HG03039 (cell line): ENCODE data around the gene RTF1.
A peak's percentile ranks its signal among the peaks of the same experiment; 100 is the strongest.
"Not testable (repeated sequence)": the region's sequence is repeated elsewhere in the genome, so short reads cannot be mapped to it uniquely, and the experiment has no call there.

Experiments used
- ATAC-seq: cut with Tn5 transposase; IDR thresholded peaks from one replicate; pipeline ENCODE4 v1.9.1; 2021; ENCODE audit warnings: mild to moderate bottlenecking, moderate library complexity; ENCODE audit not compliant: unreplicated experiment

RTF1 gene

GRCh38 chr15:41416742-41417417 lies at the start of gene RTF1:
Gene RTF1 (plus strand): TSS chr15:41417095. CDS start chr15:41417116, 21 bp downstream.
- ATAC-seq = peak; percentile 79

DNA sequence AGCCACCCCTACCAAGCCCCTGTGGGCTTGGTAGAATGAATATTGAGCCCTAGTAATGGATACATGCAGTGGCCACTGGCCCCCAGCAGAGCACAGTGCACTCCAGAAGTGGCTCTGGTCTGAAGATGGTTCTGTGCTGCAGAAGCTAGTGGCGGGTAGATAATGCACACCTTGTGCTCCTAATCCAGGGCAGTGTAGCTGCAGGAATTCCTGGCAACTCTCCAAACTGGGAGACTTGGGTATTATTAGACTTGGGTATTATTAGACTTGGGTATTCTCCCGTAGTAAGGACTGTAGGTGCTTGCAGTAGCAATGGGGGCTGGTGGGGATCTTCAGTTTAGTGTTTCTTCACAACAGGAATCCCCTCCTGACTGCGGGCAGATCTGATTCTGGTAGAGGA lies 49.5 kb upstream of the RTF1 start:
- ATAC-seq = no peak

DNA sequence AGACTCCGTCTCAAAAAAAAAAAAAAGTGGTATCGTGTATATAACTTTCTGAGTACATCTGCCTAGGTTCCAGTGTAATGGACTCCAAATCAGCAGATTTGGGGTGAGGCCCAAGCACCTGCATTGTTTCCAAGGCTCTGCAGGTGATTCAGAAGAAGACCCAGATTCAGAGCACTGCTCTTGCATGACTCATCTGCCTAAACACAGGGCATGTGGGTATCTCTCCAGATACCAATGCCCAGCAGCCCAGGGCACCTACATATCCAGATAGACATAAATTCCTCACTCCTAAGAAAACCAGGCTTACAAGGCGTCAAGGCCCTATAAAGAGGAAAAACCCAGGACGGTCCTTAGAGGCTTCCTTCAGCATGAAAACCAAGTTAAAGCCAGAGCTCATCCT lies 38.9 kb upstream of the RTF1 start:
- ATAC-seq = no peak

DNA sequence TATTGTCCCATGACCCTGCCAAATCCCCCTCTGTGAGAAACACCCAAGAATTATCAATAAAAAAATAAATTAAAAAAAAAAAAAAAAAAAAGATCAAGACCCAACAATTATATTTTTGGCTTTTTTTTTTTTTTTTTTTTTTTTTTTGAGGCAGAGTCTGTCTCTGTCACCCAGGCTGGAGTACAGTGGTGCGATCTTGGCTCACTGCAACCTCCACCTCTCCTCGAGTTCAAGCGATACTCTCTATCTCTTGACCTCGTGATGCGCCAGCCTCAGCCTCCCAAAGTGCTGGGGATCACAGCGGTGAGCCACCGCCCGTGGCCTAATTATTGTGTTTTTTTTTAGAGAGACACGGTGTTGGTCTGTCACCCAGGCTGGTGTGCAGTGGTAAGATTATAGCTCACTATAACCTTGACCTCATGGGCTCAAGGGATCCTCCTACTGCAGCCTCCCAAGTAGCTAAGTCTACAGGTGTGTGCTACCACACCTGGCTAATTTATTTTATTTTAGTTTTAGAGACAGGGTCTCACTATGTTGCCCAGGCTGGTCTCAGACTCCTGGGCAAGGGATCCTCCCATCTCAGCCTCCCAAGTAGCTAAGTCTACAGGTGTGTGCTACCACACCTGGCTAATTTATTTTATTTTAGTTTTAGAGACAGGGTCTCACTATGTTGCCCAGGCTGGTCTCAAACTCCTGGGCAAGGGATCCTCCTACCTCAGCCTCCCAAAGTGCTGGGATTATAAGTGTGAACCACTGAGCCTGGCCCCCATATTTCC lies 32.7 kb upstream of the RTF1 start:
- ATAC-seq = not testable (repeated sequence)

- no peak for ATAC-seq
Observed at GRCh38 chr15:41387646-41388045, 29.2 kb upstream of the RTF1 start.

DNA sequence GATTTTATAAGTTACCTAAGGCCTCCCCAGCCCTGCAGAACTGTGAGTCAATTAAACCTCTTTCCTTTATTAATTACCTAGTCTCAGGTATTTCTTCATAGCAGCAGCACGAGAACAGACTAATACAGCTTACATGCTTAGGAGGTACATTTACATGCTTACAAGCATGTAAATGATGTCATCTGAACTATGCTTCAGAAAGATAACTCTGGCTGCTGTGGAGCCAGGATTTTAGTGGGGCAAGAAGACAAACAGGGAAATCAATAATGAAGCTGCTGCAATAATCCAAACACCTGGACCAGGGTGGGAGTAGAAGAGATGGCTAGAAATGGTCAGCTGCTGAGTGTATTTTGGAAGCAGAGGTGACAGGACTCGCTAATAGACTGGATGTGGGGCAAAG lies 24.2 kb upstream of the RTF1 start:
- ATAC-seq = no peak

- no peak for ATAC-seq
Observed at GRCh38 chr15:41394924-41395323, 22.0 kb upstream of the RTF1 start.

DNA sequence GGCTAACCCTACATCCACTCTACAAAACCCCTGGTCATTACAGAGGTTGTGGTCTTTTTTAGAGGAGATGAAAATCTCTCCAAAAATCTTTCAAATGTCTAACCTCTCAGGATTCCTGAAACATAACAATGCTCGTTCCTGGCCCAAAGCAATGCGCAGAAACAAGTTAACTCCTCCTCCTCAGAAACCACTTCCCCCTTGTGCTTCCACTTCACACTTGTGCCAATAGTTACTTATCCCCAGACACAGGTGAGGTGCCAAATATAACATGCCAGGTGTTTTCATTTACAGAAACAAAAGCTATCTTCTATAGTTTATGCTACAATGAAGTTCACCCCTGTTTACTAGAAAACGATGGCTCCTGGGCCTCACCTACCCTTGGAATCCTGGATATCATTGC lies 20.8 kb upstream of the RTF1 start:
- ATAC-seq = no peak

DNA sequence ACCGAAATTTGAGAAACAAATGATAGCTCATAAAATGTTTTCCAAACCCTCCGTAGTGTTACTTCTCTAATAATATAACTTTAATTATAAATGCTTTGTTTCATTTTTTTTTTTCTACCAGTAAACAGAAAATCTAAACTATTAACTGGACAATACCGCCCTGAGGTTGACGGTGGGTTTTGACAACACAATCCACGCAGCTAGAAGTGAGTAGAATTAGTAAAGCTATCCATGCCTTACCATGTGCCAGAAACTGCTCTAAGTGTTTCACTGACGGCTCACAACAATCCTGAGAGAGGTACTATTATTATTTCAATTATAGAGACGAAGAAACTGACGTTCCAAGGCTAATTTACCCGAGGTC lies 15.0 kb upstream of the RTF1 start:
- no peak for ATAC-seq

- ATAC-seq = no peak
Observed at GRCh38 chr15:41407341-41407740, 9.6 kb upstream of the RTF1 start.

DNA sequence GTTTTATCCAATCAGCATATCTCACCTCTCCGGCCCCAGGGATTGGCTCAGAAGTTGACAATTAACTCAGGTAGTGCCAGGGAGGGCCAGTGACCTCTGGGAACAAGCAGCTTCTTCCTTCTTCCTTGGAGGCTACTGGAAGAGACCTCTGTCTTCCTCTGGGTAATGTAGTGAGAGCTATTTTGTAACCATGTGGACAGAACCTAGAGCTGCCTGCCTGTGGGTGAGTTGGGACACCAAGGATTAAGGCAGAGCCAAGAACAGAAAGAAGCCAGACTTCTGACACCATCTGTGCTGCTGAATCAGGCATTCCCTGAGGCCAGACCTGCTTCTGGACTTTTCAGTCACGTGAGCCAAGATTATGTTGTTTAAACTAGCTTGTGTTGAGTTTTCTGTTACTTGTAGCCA lies 8.7 kb upstream of the RTF1 start:
- no peak for ATAC-seq

- no peak for ATAC-seq
Observed at GRCh38 chr15:41411031-41411430, 5.9 kb upstream of the RTF1 start.

- no peak for ATAC-seq
Observed at GRCh38 chr15:41411441-41411840, 5.5 kb upstream of the RTF1 start.

GRCh38 chr15:41416128-41416741 lies 660 bp upstream of the RTF1 start:
- ATAC-seq = no peak

GRCh38 chr15:41417418-41418195 lies 712 bp downstream of the RTF1 start:
- ATAC-seq = peak; percentile 39

GRCh38 chr15:41423979-41424659 lies 7.2 kb downstream of the RTF1 start:
- peak; percentile 60 for ATAC-seq

GRCh38 chr15:41424809-41425208 lies 7.9 kb downstream of the RTF1 start:
- no peak for ATAC-seq

GRCh38 chr15:41425907-41426306 lies 9.0 kb downstream of the RTF1 start:
- not testable (repeated sequence) for ATAC-seq

DNA sequence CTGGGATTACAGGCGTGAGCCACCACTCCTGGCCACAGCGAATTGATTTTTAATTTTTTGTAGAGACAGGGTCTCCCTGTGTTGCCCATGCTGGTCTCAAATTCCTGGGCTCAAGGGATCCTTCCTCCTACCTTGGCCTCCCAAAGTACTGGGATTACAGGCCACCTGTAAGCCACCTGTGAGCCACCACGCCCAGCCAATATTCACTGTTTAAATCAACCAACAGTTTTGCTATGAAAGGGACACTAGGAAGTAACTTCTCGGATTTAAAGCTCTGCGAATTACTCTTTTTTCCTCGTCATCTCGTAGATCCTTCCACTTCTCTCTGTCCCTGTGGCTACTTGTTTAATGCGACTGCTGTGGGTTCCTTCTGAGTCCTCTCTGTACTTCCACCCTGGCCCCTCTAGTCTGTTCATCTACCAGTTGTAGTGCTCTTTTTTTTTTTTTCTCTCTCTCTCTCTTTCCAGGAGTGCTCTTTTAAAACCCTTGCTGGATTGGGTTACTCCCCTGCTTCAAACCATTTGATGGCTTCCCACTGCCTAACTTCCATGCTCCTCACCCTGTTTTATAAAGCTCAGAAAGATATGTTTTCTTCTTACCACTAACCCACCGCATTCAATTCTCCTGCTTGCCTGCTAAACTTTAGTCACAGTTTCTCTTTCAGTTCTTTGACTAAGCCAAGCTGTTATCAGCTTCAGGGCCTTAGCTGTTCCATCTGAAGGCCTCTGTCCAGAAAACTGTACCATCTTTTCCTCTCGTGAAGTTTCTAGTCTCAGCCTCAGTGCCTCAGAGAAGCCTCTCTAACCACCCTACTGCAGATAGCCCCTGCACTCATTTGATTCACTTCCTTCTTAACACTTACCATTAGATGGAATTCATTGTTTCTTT lies 12.4 kb downstream of the RTF1 start:
- no peak for ATAC-seq
